ENCODE data around the gene MZT2A. TPM values are rescaled to one million over a fixed set of nuclear protein-coding genes. Genes with fewer than 3 reads are reported as not detected.
"Not testable (repeated sequence)": the region's sequence is repeated elsewhere in the genome, so short reads cannot be mapped to it uniquely, and the experiment has no call there.

Gene MZT2A
- total RNA-seq, 2 experiments from 2014 or later: 198 to 262 TPM

- H3K4me1 Mint-ChIP-seq; CTCF ChIA-PET; H3K9me3 Mint-ChIP-seq (ENCODE audit: low read depth); H3K36me3 Mint-ChIP-seq; H3K4me3 Mint-ChIP-seq; DNase-seq; ATAC-seq; H3K27ac Mint-ChIP-seq: not testable (repeated sequence)
- peaks cover 26% of the 10 kb centered on the region for H3K27me3 Mint-ChIP-seq
These were observed 47.3 kb downstream of the MZT2A start for GRCh38 chr2:131444736-131445514.

GRCh38 chr2:131440742-131441468 is 51.3 kb downstream of the MZT2A start:
- CTCF ChIA-PET; H3K9me3 Mint-ChIP-seq (ENCODE audit: low read depth); ATAC-seq; H3K27ac Mint-ChIP-seq; H3K36me3 Mint-ChIP-seq; H3K4me3 Mint-ChIP-seq; DNase-seq; H3K4me1 Mint-ChIP-seq: not testable (repeated sequence)
- peaks cover 21% of the 10 kb centered on the region for H3K27me3 Mint-ChIP-seq

Small RNA genes within 50 kb of the gene (microRNA-seq; reads per million reads assigned to microRNA genes)
- gene MIR4784: not detected

Other genes starting within 250 kb of the MZT2A start
- not detected for gene RAB6D, start 128.2 kb downstream of the MZT2A start, total RNA-seq
- not detected for gene TUBA3D, start 16.3 kb downstream of the MZT2A start, total RNA-seq
- gene CCDC74A, start 35.5 kb upstream of the MZT2A start, total RNA-seq: 1 to 10 TPM; 3.0 to 4.6 TPM

Measured in activated CD8-positive, alpha-beta memory T cell treated with anti-CD3 and anti-CD28 coated beads, Interleukin-2, amount 10 ng/mL, durations not matched to agents 7 days and 5 days (primary cell).